ENCODE measurements around the gene CANX. TPM values are rescaled to one million over a fixed set of nuclear protein-coding genes. Genes with fewer than 3 reads are reported as not detected.

CANX gene
- total RNA-seq, 2 experiments from 2014 or later: 431 to 444 TPM

DNA sequence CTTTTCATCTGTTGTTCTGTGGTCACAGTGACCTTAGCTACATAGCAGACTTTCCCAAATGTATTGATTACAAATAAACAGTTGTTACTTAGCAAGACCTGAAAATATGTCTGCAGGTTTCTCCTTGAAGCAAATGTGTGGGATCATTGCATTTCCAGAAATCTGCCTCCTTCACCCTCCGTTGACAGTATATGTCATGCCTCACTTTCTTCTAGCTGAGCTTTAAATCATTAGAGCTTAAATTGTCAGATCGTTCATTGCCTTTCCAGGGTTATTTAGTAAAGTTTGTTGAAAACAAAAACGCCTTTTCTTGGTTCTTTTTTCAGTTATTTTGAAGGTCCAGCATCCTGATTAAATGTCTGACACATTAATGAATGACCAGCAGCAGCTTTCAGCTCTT lies 31.6 kb downstream of the CANX start:
- POLR2A ChIA-PET: interaction anchor here (0.9 to 1.4 kb wide), 3 partner anchors 26 to 52 kb away, joined by 3 to 4 read pairs (median 4); no protein-coding TSS in a partner anchor
- Mint-ChIP-seq H3K36me3 (ENCODE audit: low read depth) (peaks cover 55% of the 10 kb centered on the region), H3K27ac (peak overlapping the region; percentile 62), H3K4me3 (no peak overlapping the region), H3K27me3 (no peaks in the 10 kb centered on the region), H3K9me3 (no peaks in the 10 kb centered on the region), H3K4me1 (ENCODE audit: low read depth) (peaks cover 28% of the 10 kb centered on the region)
- CTCF ChIA-PET: interaction anchor here (0.7 to 4.9 kb wide), 2 partner anchors 27 to 33 kb away, joined by 5 to 25 read pairs; no protein-coding TSS in a partner anchor
- intact Hi-C loops (cut with micrococcal nuclease): no loop called here
- TF ChIP-seq, protein P1, sequence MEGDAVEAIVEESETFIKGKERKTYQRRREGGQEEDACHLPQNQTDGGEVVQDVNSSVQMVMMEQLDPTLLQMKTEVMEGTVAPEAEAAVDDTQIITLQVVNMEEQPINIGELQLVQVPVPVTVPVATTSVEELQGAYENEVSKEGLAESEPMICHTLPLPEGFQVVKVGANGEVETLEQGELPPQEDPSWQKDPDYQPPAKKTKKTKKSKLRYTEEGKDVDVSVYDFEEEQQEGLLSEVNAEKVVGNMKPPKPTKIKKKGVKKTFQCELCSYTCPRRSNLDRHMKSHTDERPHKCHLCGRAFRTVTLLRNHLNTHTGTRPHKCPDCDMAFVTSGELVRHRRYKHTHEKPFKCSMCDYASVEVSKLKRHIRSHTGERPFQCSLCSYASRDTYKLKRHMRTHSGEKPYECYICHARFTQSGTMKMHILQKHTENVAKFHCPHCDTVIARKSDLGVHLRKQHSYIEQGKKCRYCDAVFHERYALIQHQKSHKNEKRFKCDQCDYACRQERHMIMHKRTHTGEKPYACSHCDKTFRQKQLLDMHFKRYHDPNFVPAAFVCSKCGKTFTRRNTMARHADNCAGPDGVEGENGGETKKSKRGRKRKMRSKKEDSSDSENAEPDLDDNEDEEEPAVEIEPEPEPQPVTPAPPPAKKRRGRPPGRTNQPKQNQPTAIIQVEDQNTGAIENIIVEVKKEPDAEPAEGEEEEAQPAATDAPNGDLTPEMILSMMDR (IDR thresholded peaks at IDR 0.05): no peak
- no peak for ATAC-seq
- no peak for DNase-seq

DNA sequence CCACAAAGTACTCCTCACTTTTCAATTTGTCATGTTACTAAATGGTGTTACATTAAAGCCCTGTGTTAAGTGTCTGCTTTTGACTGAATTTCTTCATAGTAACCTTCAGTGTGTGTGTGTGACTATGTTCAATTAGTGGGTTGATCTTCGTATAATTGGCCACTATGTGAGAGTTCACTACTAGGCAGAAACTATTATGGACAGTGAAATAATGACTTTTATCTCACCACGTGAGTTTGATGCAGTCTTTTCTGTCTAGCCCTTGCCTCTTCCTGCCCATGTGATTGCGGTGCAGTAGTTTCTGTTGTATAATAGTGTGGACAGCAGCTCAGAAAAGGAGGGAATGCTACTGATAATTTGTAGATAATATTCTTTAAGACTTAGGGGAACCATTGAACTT lies 32.1 kb downstream of the CANX start:
- ChIA-PET POLR2A (interaction anchor here (1.4 to 1.5 kb wide), 2 partner anchors 27 to 31 kb away, joined by 4 read pairs; no protein-coding TSS in a partner anchor), CTCF (interaction anchor here (4.9 kb wide), 1 partner anchor 32 kb away, joined by 25 read pairs; no protein-coding TSS in a partner anchor)
- TF ChIP-seq, protein P1 (IDR thresholded peaks at IDR 0.05): no peak
- DNase-seq (no peak), ATAC-seq (no peak)
- Mint-ChIP-seq H3K36me3 (ENCODE audit: low read depth) (peaks cover 58% of the 10 kb centered on the region), H3K27me3 (no peaks in the 10 kb centered on the region), H3K27ac (peak overlapping the region; percentile 62), H3K4me3 (no peak overlapping the region), H3K4me1 (ENCODE audit: low read depth) (peaks cover 30% of the 10 kb centered on the region), H3K9me3 (no peaks in the 10 kb centered on the region)
- intact Hi-C loops (cut with micrococcal nuclease): no loop called here

DNA sequence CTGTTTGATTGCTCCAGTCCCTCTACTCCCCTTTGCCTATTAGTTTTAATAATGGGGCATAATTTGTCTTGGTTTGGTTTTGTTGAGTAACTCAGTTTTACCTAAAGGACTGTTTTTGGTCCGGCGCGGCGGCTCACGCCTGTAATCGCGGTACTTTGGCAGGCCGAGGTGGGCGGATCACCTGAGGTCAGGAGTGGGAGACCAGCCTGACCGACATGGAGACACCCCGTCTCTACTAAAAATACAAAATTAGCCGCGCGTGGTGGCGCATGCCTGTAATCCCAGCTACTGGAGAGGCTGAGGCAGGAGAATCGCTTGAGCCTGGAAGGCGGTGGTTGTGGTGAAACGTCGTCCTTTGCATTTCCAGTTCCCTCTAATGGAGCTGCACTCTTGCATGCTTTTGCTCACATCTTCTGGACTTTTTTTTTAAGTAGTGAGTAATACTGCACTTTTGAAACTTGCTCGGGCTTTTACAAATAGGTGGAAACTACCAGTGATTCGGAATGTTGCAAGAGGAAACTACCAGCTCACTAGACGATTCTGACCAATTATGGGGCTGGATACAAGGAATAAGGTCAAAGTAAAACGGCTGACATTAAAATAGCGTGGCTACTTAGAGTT lies 33.1 kb downstream of the CANX start:
- CTCF ChIA-PET: interaction anchor here (0.9 to 4.9 kb wide), 6 partner anchors 9 to 359 kb away, joined by 3 to 25 read pairs (median 4); partner anchors contain the start of gene HNRNPH1
- Mint-ChIP-seq H3K9me3 (no peaks in the 10 kb centered on the region), H3K27ac (peak overlapping the region; percentile 94), H3K4me1 (ENCODE audit: low read depth) (peaks cover 37% of the 10 kb centered on the region), H3K4me3 (peak overlapping the region; percentile 97), H3K36me3 (ENCODE audit: low read depth) (peaks cover 56% of the 10 kb centered on the region), H3K27me3 (no peaks in the 10 kb centered on the region)
- intact Hi-C loops (cut with micrococcal nuclease): loop anchor here (2.0 kb wide), 1 partner anchor 33 kb away; the partner anchor contains the start of gene CANX
- peak; percentile 37 for ATAC-seq
- peak; percentile 33 for DNase-seq
- POLR2A ChIA-PET: interaction anchor here (0.6 to 2.2 kb wide), 13 partner anchors 12 to 135 kb away, joined by 3 to 13 read pairs (median 3); partner anchors contain the start of genes CBY3 and HNRNPH1
- TF ChIP-seq, protein P1 (IDR thresholded peaks at IDR 0.05): no peak

DNA sequence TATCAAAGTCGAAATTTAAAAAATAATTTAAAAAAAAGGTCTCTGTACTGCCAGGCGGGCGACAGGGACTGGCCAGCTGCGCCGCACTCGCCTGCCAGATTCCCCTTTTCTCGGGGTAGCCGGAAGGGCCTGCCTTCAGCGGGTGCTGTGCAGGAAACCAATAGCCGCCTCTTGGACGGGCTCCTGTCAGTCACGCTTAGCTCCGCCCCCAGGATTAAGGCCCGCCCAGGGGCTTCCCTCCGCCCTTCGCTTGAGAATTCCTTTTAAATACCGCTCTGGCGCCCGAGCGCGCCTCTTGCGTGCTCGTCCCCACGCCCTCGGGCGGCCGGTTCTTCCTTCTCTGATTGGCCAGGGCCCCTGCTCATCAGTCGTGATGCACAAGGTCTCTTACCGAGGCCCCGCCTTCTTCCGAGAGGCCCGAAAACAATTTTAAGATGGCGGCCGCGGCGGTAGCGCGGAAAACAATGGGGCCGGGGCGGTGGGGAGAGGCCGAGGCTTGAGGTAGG lies 33.7 kb downstream of the CANX start, which contains the start of gene MAML1:
MAML1 (plus strand) TSS at position 411 of the 506 bp plus-strand sequence. CDS start 291 bp downstream, outside the sequence.
- ChIA-PET POLR2A (interaction anchor here (1.0 to 2.2 kb wide), 14 partner anchors 12 to 134 kb away, joined by 3 to 13 read pairs (median 3); partner anchors contain the start of genes CBY3, HNRNPH1 and LTC4S), CTCF (interaction anchor here (0.9 to 4.9 kb wide), 6 partner anchors 8 to 359 kb away, joined by 3 to 25 read pairs (median 4); partner anchors contain the start of gene HNRNPH1)
- TF ChIP-seq, protein P1 (IDR thresholded peaks at IDR 0.05): no peak
- H3K27me3 Mint-ChIP-seq: no peaks in the 10 kb centered on the region
- peak within 1 kb of the TSS; percentile 94 for H3K27ac Mint-ChIP-seq
- peak; percentile 96 for ATAC-seq
- peak; percentile 100 for DNase-seq
- peaks cover 43% of the 10 kb centered on the region for H3K4me1 Mint-ChIP-seq (ENCODE audit: low read depth)
- intact Hi-C loops (cut with micrococcal nuclease): loop anchor here (2.0 kb wide), 1 partner anchor 34 kb away; the partner anchor contains the start of gene CANX
- no peaks in the 10 kb centered on the region for H3K9me3 Mint-ChIP-seq
- H3K36me3 Mint-ChIP-seq (ENCODE audit: low read depth): peaks cover 56% of the 10 kb centered on the region
- H3K4me3 Mint-ChIP-seq: peak within 1 kb of the TSS; percentile 97
